ENCODE results near the gene PDE8A. TPM values are rescaled to one million over a fixed set of nuclear protein-coding genes. Genes with fewer than 3 reads are reported as not detected.

Gene PDE8A
- total RNA-seq, 6 experiments from 2014 or later, result 14.3 to 18.6 (median 16.6) TPM

- no peak for DNase-seq
- Mint-ChIP-seq H3K27me3 (ENCODE audit: insufficient read depth) (peaks cover 2% of the 10 kb centered on the region; the same call in 1 of the 2 replicates), H3K4me3 (no peak overlapping the region), H3K9me3 (no peaks in the 10 kb centered on the region), H3K4me1 (ENCODE audit: low read depth) (peaks cover 34% of the 10 kb centered on the region), H3K36me3 (ENCODE audit: low read depth) (no peaks in the 10 kb centered on the region), H3K27ac (no peak overlapping the region)
- TF ChIP-seq CTCF (IDR thresholded peaks at IDR 0.05), result no peak
Measured at GRCh38 chr15:85036716-85037115, 55.1 kb downstream of the PDE8A start.

DNA sequence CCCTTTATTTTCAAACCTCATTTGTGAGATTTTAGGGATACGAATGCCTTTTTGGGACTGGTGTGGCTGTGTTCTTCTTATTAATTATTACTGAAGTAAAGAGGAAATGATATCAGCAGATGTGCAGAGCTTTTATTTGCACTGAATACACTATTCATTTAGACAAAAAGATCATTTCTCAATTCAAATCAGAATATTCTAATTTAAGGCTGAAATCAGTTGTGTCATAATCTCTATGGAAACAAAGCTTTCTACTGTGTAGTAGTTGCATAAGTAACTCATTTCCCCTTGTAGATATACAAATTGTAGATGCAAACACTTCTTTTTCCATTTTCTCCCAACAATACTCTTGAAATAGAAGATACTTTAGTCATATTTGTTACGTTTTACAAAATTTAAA, 56.0 kb downstream of the PDE8A start:
- no peaks in the 10 kb centered on the region for H3K36me3 Mint-ChIP-seq (ENCODE audit: low read depth)
- TF ChIP-seq CTCF (IDR thresholded peaks at IDR 0.05), result no peak
- no peak for DNase-seq
- peaks cover 3% of the 10 kb centered on the region; the same call in 1 of the 2 replicates for H3K27me3 Mint-ChIP-seq (ENCODE audit: insufficient read depth)
- no peak overlapping the region for H3K4me3 Mint-ChIP-seq
- peaks cover 28% of the 10 kb centered on the region for H3K4me1 Mint-ChIP-seq (ENCODE audit: low read depth)
- H3K9me3 Mint-ChIP-seq, result no peaks in the 10 kb centered on the region
- no peak overlapping the region for H3K27ac Mint-ChIP-seq

DNA sequence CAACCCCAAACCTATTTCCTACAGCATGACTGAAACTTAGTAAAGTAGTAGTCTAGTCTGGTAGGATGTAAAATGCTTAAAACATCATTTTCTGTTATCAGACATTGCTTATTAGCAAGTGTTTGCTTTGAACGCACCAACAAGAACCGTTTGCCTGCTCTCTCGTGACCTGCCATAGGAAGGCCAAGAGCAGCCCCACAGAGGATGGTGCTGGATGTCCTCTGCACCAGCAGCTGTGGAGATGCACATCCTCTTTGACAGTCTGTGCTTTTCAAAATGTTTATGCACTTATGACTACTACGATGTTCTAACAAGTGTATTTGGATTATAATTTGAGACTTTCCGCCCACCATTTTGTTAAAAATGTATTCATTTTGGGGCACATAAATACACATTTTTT, 59.6 kb downstream of the PDE8A start:
- no peaks in the 10 kb centered on the region for H3K36me3 Mint-ChIP-seq (ENCODE audit: low read depth)
- no peak for DNase-seq
- peaks cover 2% of the 10 kb centered on the region; the same call in 1 of the 2 replicates for H3K27me3 Mint-ChIP-seq (ENCODE audit: insufficient read depth)
- H3K4me3 Mint-ChIP-seq, result no peak overlapping the region
- H3K4me1 Mint-ChIP-seq (ENCODE audit: low read depth), result peaks cover 43% of the 10 kb centered on the region
- H3K27ac Mint-ChIP-seq, result no peak overlapping the region
- no peak for TF ChIP-seq CTCF (IDR thresholded peaks at IDR 0.05)
- no peaks in the 10 kb centered on the region for H3K9me3 Mint-ChIP-seq

DNA sequence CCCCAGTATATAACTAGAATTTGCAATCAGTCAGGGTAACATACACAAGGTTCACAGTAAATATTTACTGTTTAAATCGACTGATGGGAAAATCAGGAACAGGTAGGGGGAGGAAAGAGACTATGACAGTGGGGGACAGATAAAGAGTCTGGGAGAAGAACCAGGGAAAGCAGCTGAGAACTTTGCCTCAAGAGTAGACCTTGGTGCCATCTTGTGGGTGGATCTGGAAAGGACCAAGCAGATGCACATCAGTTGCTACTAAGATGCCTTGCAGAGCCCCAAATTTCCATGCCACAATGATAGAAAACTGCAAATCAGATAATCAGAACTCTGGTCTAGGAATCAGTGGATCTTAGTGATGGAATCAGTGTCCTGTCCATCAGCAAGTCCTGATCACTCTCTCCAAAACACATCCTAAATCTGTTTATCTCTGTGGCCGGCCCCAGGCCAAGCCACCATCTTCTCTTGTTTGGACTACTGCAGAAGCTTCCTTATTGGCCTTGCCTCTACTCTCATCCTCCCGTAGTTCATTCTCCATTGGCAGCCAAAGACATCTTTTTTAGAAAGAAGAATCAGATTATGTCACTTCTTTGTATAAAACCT, 62.7 kb downstream of the PDE8A start:
- H3K27me3 Mint-ChIP-seq (ENCODE audit: insufficient read depth), result peaks cover 2% of the 10 kb centered on the region; the same call in 1 of the 2 replicates
- H3K36me3 Mint-ChIP-seq (ENCODE audit: low read depth), result no peaks in the 10 kb centered on the region
- peaks cover 66% of the 10 kb centered on the region for H3K4me1 Mint-ChIP-seq (ENCODE audit: low read depth)
- H3K9me3 Mint-ChIP-seq, result no peaks in the 10 kb centered on the region
- peak overlapping the region; percentile 33; the same call in 1 of the 2 replicates for H3K27ac Mint-ChIP-seq
- no peak overlapping the region for H3K4me3 Mint-ChIP-seq
- peak; percentile 82 for TF ChIP-seq CTCF (IDR thresholded peaks at IDR 0.05)
- peak; percentile 61 for DNase-seq

GRCh38 chr15:85044894-85045293, 63.2 kb downstream of the PDE8A start:
- Mint-ChIP-seq H3K9me3 (no peaks in the 10 kb centered on the region), H3K4me3 (no peak overlapping the region), H3K27ac (peak overlapping the region; percentile 2; the same call in 1 of the 2 replicates), H3K36me3 (ENCODE audit: low read depth) (no peaks in the 10 kb centered on the region; the same call in 1 of the 2 replicates), H3K27me3 (ENCODE audit: insufficient read depth) (peaks cover 2% of the 10 kb centered on the region; the same call in 1 of the 2 replicates), H3K4me1 (ENCODE audit: low read depth) (peaks cover 66% of the 10 kb centered on the region)
- no peak for DNase-seq
- no peak for TF ChIP-seq CTCF (IDR thresholded peaks at IDR 0.05)
